ENCODE results near the gene EXOC4.

Gene EXOC4

DNA sequence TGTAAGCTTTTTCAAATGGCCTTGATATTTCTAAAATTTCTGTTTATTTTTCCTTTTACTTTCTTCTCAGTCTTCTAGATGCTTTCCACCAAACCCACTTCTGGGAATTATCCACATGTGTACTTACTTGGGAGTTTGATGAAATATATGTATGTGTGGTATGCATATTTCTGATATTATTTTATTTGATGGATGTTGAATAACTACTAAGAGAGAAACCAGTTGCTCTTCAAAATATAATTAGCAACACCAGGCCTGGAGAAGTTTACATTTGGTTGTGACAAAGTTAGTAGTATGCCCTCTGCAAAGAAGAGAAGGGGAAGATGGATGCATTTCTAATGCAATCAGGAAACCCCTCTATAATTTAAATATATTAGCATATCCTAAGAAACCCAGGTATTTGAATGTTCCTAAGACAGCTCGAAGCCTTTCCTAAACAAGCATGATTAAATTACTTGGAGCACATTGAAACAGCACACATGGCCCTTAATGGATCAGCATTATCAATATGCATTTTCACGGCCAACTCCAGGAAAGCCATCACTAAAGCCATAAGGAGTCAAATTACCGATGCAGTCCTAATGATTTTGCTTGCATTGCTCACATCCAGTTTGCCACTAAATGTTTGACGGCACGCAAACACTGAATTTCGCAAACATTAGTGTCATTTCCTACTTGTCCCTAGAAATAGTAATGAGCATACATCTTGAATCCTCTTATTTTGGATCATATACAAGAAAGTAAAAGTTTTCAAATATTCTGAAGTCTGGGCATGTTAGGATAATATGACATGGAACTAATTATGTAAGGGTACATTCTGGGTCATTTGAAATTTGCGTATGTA is 393.8 kb downstream of the EXOC4 start:
- no peak for DNase-seq

DNA sequence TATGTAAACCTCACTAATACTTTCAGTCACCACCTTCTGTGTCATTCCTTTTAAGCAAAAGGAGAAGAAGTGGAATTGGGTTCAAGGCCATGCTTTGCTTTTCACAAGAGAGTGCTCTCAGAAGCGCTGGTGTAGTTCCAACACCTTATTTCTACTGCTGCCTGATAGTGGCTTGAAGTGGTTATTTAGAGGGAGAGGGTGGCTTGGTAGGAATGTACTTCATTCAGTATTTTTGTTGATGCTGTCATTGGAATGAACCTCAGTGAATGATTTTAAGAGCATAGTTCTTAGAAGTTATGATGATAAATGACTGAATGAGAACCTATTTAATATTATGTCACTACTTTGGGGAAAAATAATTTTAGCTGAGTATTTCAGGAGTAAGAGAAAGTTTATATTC is 396.7 kb downstream of the EXOC4 start:
- no peak for DNase-seq

DNA sequence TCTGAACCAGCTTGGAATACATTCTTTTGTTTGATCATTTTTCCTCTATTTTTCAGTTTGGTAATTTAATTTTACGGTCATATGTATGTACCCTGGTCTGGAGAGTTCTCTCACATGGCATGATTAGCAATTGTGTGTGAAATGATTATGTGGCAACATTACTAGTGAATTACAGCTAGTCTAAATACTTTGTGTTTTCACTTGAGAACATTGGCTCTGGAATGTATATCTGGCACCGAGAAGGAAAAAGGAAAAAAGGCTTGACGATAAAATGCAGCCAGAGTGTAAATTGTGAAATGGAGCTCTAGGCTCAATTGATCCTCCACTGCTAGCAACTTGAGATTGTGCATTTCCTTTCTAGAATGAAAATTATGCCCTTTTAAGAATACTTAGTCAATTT is 397.2 kb downstream of the EXOC4 start:
- DNase-seq: no peak

DNA sequence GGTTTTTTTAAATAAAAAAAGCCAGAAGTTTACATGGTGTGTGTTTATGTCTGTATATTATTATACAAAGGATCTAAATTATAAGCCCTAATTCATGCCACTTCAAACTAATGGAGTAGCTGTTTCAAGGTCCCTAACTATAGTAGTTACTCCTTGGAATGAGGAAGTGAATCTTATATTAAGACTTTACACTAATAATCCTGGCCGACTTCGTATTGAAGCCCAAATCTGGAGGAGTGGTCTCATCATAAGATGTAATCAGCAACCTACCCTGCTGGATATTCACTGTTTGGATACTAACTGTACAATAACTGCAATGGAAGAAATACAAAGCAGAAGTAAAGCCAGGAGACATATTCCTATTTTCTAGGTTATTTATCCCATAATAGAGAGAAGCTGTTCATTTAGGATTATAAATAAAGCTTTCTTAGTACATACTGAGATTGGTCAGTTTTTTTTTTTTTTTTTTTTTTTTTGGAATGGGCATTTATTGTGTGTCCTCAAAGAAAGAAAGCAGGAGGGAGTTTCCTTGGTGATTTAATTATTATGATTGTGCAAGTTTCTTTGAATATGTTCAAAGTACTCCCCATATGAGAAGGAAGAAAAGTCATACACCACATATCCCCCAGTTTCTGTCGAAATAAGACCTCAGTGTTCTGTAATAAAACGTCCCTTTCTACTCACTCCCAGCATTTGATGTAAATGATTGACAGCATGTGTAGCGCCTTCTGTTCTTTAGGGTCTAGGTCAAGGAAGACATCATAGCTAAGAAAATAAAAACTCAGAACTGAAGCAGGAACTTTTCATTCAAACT is 397.8 kb downstream of the EXOC4 start:
- DNase-seq: no peak

DNA sequence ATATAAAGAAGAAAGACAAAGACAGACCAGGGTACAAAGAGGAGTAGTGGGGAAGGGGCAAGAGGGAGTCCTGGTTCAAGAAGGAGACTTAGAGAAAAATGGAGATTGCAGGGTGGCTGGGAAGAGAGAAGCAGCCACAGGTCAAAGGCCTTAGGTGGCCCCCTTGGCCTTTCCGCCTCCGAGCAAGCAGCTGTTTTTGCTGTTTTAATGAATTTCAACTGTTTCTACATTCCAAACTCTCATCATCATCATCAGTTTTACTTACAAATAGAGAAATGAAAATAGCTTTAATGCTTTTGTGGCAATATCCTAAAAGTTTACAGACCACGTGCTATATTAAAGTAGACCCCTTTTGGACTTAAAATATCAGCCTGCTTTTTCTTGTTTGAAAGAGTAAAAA is 399.7 kb downstream of the EXOC4 start:
- DNase-seq: no peak

DNA sequence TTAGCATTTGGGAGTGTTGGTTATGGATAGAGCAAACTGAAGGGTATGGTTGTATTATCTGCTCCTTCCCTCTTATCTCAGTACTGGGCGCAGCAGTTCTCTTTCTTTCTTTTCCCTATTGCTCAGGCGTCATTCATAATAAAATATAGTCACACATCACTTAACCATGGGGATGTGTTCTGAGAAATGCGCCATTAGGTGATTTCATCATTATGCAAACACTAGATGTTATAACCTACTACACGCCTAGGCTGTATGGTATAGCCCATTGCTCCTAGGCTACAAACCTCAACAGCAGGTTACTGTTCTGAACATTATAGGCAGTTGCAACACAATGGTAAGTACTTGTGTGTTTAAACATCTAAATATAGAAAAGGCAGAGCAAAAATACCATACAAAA is 401.7 kb downstream of the EXOC4 start:
- no peak for DNase-seq

DNA sequence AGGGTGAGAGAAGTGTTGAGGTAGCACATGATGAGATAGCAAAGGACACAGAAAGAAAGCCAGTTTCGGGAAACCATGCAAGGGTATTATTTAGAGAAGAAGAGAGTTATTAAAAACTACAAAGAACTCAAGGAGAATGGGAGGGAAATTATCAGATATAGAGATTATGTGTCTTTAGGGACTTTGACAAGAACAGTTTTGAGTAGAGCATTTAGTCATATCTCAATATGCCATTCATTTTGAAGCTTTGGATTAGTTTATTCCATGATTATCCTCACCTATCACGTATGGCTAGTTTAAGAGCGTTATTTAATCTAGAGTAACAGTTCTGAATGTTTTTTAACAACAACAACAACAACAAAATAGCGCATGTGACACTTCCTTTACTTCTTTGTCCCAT is 409.4 kb downstream of the EXOC4 start:
- no peak for DNase-seq

DNA sequence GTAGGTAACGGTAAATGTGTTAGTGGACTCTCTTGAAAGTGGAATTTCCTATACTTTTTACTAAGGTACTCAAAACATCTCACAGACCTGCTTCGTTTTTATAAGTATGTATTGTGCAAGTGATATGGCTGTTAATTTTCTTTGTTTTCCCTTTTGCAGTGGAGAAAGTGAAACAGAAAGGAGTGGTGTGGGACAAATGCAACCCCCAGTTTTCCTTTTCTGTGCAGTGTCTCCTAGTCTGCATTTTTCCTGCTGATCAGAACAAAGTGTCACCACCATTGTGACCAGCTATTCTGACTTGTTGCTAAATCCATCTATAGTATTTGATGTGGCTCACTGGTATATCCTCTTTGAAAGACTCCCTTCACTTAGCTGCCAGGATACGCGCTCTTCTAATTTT is 410.0 kb downstream of the EXOC4 start:
- no peak for DNase-seq

DNA sequence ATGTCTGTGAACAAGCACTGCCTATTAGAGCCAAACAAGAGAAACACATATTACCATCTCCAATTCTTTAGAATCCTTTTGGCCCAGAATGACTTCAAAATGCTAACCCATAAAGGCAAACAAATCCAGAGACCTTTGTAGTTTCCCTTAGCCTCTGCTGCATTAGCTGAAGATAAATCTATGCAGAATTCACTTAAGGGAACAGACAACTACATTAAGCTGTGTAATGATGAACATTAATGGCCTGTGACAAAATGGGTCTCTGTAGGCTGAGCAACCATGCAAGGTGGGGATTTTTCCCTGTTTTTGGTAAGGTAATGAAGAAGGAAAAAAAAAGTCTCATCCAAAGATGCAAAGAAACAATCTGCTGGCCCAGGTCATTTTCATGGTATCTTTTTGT is 411.6 kb downstream of the EXOC4 start:
- DNase-seq: no peak

DNA sequence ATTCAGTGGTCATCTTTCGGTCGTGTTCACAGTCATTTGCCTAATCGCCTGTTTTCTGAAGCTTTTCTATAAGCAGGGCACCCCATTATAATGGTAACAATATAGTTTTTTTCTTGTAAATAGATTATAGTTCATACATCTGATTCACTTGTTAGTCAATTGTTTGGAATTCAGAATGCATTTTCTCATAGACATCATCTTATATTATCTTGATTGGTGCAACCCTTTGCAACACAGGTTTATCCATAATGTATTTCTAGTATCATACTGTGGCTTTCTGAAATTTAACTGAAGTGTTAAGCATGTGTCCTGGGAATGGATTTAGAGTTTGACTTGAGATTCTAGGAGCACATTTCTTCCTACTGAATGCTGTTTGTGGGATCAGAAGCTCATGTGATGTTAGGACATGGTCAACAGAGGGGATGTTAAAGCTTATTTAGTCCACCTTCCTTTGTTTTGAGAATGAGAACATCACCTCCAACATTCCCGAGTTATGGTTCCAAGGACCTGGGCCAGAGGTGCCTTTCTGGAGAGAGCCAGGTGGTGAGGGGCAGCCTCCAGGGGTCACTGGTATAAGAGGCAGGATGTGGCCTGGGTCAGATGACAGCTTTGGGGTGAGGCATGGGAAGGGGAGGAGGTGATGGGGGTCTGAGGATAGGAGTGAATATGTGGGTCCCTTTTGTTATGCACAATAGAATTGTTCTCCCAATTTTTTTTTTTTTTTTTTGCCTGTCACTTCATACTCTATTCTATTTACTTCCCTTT is 415.6 kb downstream of the EXOC4 start:
- no peak for DNase-seq

DNA sequence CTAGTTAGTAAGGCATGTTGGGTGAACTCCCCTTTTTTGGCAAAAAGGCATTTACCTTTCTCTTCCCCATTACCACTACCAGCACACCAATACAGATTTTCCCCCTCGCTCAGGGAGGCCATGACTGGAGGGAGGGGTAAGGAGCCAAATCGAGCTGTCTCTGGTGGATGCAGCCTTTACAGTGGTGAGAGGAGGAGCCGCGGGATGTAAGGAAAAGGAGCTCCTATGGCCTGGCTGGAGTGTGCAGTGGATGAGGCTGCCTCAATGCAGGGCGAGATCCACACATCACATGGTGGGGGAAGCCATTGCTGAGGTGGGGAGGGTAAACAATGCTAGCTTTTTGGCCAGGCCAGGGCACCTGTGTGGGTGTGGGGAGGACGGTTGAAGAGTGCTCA is 416.2 kb downstream of the EXOC4 start:
- DNase-seq: no peak

DNA sequence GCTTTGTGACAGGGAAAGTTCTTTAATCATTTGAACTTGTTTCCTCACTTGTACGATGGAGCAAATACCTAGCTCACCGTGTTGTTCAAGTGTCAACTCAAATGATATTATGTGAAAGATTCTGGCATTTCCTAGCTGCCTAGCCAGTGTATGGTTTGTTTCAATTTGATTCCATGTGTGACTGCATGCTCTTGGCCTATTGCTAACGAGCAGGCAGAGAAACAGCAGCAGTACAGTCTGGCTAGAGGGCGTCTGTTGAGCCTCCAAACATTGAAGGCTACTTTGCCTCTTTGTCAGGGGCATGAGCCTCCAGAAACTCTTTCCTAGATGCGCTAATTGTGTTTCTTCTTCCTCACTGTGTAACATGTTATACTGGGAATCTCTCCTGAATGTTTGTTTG is 417.4 kb downstream of the EXOC4 start:
- DNase-seq: no peak

DNA sequence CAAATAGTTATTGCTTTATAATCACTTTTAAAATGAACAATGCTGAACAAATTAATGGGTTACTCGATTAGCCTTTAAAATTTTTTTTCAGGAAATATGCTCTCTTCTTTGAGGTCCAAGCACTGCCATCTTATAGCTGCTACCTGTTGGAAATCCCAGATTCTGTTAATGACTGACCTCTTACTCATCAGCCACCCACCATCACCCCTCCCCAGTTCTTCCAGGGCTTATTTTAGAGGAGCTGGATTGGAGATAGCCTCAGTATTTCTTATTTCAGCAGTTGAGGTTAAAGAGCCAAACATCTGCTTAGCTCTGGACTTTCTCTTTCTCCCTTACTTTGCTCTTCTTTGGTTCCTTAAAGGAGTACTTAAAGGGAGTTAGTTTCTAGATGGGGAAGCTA is 420.0 kb downstream of the EXOC4 start:
- no peak for DNase-seq

DNA sequence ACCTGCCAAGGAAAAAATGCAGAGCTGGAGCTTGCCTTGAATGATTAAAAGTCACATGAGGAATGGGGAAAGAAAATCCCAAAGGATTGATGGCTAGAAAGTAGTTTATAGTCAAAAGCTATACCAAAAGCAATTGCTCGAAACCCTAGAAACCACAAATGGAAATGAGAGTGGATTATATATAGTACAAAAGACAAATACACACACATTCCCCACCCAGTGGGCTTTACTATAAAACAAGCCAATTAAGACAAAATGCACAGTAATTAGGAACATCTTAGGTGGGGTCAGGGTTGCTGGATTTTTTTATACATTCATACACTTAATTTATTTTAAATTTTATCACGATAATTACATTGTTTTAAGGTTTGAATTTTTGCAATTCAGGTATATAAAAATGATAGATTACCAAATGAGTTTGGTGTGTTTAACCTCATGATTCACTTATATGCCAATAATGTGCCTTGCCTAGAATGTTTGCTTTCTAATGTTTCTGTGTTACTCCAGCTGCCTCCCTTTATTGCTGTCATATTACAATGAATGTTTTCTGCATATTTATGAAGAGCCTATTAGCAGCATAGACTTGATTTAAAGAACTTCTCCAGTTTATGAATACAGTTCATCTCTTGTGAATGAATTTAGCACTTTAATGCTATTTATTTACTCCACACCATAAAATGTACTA is 421.3 kb downstream of the EXOC4 start:
- DNase-seq: no peak

DNA sequence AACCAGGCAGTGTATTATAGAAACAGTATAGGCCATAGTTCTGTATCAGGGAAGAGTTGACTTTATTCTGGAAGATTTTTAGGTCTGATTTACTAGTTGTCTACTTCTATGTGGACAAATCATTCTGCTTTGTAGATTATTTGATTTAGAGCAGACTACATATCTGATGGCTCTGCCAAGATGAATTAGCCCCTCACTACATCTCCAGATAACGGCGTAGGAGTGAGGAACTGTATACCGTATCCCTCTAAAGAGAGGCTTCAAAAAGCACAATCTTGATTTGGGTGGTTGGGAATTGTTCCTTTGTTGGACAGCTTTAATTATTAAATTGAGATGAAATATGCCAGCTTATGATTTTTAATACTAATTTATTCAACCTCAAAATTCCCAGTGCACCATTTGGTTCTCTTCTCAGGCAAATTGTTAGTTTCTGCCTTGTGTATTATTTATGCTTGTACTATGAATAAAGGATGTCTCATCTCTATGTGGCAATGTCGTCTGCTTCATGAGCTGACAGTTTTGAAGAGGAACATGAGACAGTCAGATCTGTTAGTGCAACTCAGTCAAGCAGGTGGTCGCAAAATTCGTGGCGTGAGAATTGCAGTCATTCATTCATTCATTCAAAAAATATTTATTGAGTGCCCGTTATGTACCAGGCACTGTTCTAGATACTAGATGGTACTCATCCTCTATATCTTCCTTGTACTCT is 422.8 kb downstream of the EXOC4 start:
- DNase-seq: no peak

DNA sequence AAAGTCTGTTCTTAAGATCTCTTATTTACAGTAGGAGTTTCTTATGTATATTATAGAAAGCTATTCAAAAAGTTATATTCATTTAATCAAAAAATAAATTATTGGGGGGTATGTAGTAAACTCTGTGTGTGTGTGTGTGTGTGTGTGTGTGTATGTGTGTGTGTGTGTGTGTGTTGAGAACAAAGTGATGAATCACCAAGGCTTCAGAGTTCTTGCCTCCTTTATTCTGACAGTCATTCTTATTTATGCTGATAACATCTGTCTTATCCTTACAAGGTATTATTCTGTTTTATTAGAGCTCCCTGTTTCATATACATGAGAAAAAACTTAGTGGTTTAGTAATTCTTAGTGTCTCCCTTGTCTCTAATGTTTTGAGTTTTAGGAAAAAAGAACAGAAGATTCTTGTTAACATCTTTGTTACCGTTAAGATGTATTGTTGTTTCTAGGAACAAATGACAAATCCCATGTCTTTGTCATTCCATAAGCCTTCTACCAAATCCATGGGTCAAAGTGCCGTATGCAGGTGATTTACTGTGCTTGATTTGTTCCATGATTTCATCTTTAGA is 424.0 kb downstream of the EXOC4 start:
- DNase-seq: no peak

DNA sequence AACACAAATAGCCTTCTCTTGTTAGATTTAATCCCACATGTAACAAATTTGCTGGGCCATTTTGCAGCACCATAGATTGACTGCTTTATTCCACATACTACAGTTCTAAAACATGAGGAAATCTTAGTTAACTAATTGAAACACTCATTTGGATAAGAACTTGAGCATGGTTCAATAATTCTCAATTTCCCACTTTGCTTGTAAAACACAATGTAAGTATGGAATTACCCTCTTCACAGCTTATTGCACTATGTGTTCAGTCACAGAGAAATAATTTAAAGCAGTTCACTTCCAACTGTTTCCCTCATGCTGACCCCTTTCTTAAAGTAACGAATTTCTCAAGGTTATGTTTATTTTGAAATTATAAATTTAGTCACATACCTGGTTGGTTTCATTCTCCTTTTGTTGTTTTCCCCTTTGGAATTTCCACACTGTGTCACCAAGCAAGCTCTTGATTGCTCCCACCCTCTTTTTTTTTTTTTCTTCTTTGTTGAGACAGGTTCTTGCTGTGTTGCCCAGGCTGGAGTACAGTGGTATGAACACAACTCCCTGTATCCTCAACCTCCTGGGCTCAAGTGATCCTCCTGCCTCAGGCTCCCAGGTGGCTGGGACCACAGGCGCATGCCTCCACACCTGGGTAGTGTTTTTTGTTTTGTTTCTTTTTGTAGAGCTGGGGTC is 425.4 kb downstream of the EXOC4 start:
- DNase-seq: no peak

DNA sequence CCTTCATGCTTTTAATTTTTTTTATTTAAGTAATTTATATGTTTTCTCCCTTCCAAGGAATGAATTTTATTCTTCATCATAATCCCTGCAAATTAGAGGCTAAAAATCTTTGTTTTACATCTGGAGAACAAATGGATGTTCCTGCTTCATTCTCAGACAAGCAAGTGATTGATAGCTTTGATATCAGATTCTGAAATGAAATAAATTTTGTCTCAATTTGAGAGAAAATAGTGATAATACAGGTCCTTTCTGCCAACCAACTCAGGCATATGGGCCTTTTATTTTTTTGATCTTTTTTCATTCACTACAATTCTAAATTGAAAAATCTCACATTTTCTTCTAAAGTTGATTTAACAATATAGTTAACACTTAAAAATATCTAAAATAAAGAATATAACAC is 427.1 kb downstream of the EXOC4 start:
- no peak for DNase-seq

DNA sequence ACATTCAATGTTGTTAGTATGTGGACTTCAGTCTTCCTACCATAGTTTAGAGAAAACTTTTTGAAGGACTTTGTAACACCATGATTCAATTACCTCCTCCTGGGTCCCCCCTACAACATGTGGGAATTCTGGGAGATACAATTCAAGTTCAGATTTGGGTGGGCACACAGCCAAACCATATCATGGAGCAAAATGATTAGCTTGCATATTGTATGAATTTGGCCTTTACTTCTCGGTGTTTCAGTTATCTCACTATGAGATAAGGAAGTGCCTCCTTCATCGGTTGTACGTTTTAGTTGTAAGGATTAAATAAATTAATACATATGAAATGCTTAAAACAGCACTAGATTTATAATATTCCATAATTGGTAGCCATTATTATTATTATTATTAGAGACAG is 428.7 kb downstream of the EXOC4 start:
- no peak for DNase-seq

DNA sequence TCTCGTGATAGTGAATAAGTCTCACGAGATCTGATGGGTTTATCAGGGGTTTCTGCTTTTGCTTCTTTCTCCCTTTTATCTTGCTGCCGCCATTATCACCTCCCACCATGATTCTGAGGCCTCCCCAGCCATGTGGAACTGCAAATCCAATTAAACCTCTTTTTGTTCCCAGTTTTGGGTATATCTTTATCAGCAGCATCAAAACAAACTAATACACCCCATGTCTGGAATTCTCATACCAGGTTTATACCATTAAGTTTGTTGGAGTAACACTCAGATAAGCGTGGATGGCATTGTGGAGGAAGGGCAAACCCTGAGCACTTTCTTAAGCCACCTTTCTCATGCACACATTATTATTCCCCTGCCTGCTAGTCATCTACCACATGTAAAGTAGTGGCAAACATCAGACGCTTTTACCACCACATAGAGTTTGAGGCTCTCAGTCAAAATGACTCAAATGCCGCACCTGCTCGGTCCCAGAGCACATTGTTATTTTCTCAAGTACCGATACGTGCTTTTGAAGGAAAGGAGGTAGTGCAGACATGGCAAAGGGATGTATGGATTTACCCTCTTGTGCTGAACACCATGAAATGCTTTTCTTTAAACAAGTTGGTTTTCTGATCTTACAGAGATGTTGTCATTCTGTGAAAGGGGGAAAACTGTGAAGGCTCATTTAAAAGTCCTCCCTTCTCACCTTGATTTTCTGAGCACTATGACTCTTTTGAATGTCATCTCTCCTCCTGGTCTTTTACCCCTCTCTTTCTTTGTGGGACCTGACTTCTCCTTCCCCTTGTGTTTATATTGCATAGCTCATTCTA is 429.7 kb downstream of the EXOC4 start:
- no peak for DNase-seq

DNA sequence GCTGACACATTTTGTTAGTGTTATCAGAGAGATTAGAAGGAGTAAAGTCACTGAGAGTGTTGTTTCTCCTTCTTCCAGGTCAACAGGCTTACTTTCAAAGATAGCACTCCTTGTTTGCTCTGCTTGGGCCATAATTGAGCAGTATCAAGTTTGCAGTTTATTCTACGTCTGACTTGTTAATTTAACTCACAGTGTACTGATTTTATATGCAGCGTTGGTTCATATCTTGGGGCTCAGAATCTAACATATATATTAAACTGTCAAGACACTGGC is 430.2 kb downstream of the EXOC4 start:
- no peak for DNase-seq
